ENCODE results near the gene XAB2.

DNA sequence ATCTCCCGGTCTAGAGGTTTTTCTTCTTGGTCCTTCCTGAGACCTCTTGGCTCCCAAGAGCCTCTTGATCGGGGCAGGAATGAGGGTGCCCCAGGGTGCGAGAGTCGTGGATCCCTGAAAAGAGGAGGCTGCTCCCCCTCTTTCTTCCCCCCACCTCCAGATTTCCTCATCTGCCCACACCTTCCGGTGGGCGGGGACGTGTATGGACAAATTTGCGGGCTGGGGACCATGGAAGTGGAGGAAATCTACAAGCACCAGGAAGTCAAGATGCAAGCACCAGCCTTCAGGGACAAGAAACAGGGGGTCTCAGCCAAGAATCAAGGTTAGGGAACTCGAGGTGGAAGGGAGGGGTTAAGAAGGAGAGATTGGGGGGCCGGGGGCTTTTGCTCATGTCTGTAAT is 47.5 kb upstream of the XAB2 start, which contains the start of gene MCEMP1:
- TF ChIP-seq EZH2phosphoT487 (IDR thresholded peaks at IDR 0.05; ENCODE audit: borderline replicate concordance, low read length): no peak
- TF ChIP-seq, protein P1, sequence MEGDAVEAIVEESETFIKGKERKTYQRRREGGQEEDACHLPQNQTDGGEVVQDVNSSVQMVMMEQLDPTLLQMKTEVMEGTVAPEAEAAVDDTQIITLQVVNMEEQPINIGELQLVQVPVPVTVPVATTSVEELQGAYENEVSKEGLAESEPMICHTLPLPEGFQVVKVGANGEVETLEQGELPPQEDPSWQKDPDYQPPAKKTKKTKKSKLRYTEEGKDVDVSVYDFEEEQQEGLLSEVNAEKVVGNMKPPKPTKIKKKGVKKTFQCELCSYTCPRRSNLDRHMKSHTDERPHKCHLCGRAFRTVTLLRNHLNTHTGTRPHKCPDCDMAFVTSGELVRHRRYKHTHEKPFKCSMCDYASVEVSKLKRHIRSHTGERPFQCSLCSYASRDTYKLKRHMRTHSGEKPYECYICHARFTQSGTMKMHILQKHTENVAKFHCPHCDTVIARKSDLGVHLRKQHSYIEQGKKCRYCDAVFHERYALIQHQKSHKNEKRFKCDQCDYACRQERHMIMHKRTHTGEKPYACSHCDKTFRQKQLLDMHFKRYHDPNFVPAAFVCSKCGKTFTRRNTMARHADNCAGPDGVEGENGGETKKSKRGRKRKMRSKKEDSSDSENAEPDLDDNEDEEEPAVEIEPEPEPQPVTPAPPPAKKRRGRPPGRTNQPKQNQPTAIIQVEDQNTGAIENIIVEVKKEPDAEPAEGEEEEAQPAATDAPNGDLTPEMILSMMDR (conservative IDR thresholded peaks at IDR 0.05; ENCODE audit: low read depth, low read length): no peak

Data from PC-3 (cell line).